SU-DHL-6 (cell line): ENCODE data around the gene PIK3CA.

ENCODE experiments used
- H2AFZ ChIP-seq: fragments of 200-600 bp; sonication (generic); 2 replicates; pipeline ENCODE4 v1.6.1; 2014; ENCODE audit warnings: low read depth, mild to moderate bottlenecking, moderate library complexity, mixed read lengths, antibody characterized with exemption, low read length; ENCODE audit not compliant: severe bottlenecking
- H3F3A ChIP-seq: fragments of 200-600 bp; shearing (Covaris generic); 2 replicates; pipeline ENCODE4 v1.6.0; 2016; ENCODE audit warnings: antibody characterized with exemption, mild to moderate bottlenecking; ENCODE audit not compliant: insufficient read depth
- H3K27ac ChIP-seq: fragments of 200-600 bp; sonication (generic); 2 replicates; pipeline ENCODE4 v1.5.1; 2016; ENCODE audit warnings: low read depth, mild to moderate bottlenecking, low read length, moderate library complexity, mixed read lengths
- H3K27me3 ChIP-seq: fragments of 200-600 bp; sonication (generic), shearing (Covaris generic); 2 replicates; pipeline ENCODE4 v1.6.0; 2014; ENCODE audit warnings: mild to moderate bottlenecking, low read length
- H3K36me3 ChIP-seq: fragments of 200-600 bp; sonication (generic); 2 replicates; pipeline ENCODE4 v1.6.1; 2014; ENCODE audit warnings: mild to moderate bottlenecking, low read length, mixed read lengths
- H3K4me2 ChIP-seq: fragments of 300-600, 200-600 bp; shearing (Covaris generic), sonication (generic); 2 replicates; pipeline ENCODE4 v1.6.0; 2014; ENCODE audit warnings: low read length, low read depth, mild to moderate bottlenecking; ENCODE audit not compliant: poor library complexity, severe bottlenecking
- H3K4me3 ChIP-seq: fragments of 200-600 bp; sonication (generic); 2 replicates; pipeline ENCODE4 v1.5.1; 2014; ENCODE audit warnings: antibody characterized with exemption, low read length, mild to moderate bottlenecking, mixed read lengths; ENCODE audit not compliant: insufficient read depth, poor library complexity, severe bottlenecking
- H3K79me2 ChIP-seq: fragments of 200-600 bp; sonication (generic); 2 replicates; pipeline ENCODE4 v1.6.1; 2014; ENCODE audit warnings: mild to moderate bottlenecking, low read length, moderate library complexity; ENCODE audit not compliant: insufficient read depth
- H3K9ac ChIP-seq: fragments of 200-600 bp; sonication (generic); 2 replicates; pipeline ENCODE4 v1.7.0; 2014; ENCODE audit warnings: mild to moderate bottlenecking, low read length
- H3K9me2 ChIP-seq: fragments of 200-600 bp; sonication (generic); replicated peaks from 2 replicates; pipeline ENCODE4 v1.6.1; 2014; ENCODE audit warnings: low read length; ENCODE audit not compliant: insufficient read depth
- H3K9me3 ChIP-seq: fragments of 200-600 bp; sonication (generic); 2 replicates; pipeline ENCODE4 v1.6.1; 2014; ENCODE audit warnings: low read length, mixed read lengths; ENCODE audit not compliant: insufficient read depth
- H4K20me1 ChIP-seq: fragments of 200-600 bp; sonication (generic); 2 replicates; pipeline ENCODE4 v1.6.1; 2014; ENCODE audit warnings: low read depth, mild to moderate bottlenecking, antibody characterized with exemption, low read length, moderate library complexity, mixed read lengths
- EZH2phosphoT487 ChIP-seq: fragments of 200-600 bp; sonication (generic), shearing (Covaris generic); conservative IDR thresholded peaks from 2 replicates; pipeline ENCODE4 v1.6.1; 2018; ENCODE audit warnings: mild to moderate bottlenecking, antibody characterized with exemption, low read length, moderate library complexity, mixed read lengths
- TF ChIP-seq, protein P1 (sequence below): fragments of 200-600 bp; sonication (generic); IDR thresholded peaks from one replicate; pipeline ENCODE4 v1.5.1; 2017; ENCODE audit warnings: antibody characterized with exemption, mild to moderate bottlenecking, low read length, moderate library complexity; ENCODE audit not compliant: insufficient read depth, poor library complexity, severe bottlenecking

PIK3CA gene

DNA sequence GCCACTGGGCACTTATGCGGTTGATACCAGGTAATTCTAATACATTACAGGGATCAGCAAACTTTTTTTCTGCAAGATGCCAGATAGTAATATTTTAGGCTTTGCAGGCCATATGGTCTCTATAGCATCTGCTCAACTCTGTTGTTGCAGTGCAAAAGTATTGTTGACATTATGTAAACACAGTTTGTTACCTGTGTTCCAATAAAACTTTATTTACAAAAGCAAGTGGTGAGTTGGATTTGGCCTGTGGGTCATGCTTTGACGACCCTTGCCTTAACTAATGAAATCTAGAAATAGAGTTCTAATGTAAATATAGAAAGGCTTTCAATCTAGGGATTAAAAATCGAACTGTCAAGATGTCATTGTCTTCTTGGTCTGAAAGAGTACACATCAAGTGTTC is 44.4 kb downstream of the PIK3CA start:
- H3K27me3 ChIP-seq = no peaks in the 10 kb centered on the region
- no peaks in the 10 kb centered on the region for H3F3A ChIP-seq
- no peaks in the 10 kb centered on the region for H3K36me3 ChIP-seq
- no peaks in the 10 kb centered on the region for H3K9me2 ChIP-seq
- peaks cover 3% of the 10 kb centered on the region; the same call in 1 of the 2 replicates for H4K20me1 ChIP-seq
- H3K79me2 ChIP-seq = no peaks in the 10 kb centered on the region
- no peak overlapping the region for H3K9ac ChIP-seq
- no peaks in the 10 kb centered on the region for H3K9me3 ChIP-seq
- no peak overlapping the region for H3K4me2 ChIP-seq
- TF ChIP-seq, protein P1, sequence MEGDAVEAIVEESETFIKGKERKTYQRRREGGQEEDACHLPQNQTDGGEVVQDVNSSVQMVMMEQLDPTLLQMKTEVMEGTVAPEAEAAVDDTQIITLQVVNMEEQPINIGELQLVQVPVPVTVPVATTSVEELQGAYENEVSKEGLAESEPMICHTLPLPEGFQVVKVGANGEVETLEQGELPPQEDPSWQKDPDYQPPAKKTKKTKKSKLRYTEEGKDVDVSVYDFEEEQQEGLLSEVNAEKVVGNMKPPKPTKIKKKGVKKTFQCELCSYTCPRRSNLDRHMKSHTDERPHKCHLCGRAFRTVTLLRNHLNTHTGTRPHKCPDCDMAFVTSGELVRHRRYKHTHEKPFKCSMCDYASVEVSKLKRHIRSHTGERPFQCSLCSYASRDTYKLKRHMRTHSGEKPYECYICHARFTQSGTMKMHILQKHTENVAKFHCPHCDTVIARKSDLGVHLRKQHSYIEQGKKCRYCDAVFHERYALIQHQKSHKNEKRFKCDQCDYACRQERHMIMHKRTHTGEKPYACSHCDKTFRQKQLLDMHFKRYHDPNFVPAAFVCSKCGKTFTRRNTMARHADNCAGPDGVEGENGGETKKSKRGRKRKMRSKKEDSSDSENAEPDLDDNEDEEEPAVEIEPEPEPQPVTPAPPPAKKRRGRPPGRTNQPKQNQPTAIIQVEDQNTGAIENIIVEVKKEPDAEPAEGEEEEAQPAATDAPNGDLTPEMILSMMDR = no peak
- TF ChIP-seq EZH2phosphoT487 = no peak
- no peak overlapping the region for H2AFZ ChIP-seq
- no peak overlapping the region for H3K4me3 ChIP-seq
- no peak overlapping the region for H3K27ac ChIP-seq

DNA sequence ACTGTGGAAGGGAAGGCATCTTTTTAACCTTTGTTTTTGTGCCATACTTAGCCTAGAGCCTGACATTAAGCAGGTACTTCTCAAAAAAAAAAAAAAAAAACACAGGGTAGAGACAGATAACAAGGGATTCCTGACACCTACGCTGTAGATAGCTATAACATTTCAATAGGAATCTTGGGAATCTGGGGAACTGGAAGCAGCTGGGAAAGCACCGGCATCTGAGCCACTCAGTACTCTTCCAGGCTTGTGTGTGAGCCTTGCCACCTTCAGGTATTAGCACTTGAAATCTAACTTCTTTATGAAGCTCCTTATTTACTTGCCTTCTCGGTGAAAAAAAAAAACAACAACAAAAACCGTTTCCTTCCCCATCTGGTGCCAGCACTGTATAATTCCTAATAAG is 46.8 kb downstream of the PIK3CA start:
- Histone ChIP-seq H2AFZ (no peak overlapping the region), H3K4me2 (no peak overlapping the region), H3K36me3 (peaks cover 3% of the 10 kb centered on the region; the same call in 1 of the 2 replicates), H3K9ac (no peak overlapping the region), H3K27ac (no peak overlapping the region), H3K79me2 (no peaks in the 10 kb centered on the region), H3K9me3 (no peaks in the 10 kb centered on the region), H4K20me1 (0 out of 2 replicates have a peak, but pooled peaks cover 3% of the 10 kb centered on the region), H3K27me3 (no peaks in the 10 kb centered on the region), H3K4me3 (no peak overlapping the region), H3F3A (no peaks in the 10 kb centered on the region), H3K9me2 (no peaks in the 10 kb centered on the region)
- TF ChIP-seq, protein P1 = no peak
- TF ChIP-seq EZH2phosphoT487 = no peak

DNA sequence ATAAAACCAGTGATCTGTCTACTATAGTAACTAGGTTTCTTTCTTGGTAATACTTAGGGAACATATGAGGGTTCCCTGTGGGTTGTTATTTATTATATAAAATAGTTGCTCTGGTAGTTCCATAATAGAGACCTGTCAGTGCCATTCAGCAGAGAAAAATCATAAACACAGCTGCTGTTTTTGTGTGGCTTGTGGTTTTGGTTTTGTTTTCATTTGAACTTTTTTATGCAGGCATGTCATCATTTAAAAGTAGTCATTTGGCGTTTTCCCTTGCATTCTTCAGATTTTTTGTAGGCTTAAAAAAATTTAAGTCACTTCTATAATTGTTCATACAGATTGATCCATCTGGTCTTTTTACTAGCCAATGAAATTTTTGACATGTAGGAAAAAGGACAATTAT is 47.9 kb downstream of the PIK3CA start:
- no peaks in the 10 kb centered on the region for H3K79me2 ChIP-seq
- H3K9me3 ChIP-seq = no peaks in the 10 kb centered on the region
- H4K20me1 ChIP-seq = no peaks in the 10 kb centered on the region
- peaks cover 3% of the 10 kb centered on the region; the same call in 1 of the 2 replicates for H3K36me3 ChIP-seq
- H3K27me3 ChIP-seq = no peaks in the 10 kb centered on the region
- H3K4me3 ChIP-seq = no peak overlapping the region
- no peak overlapping the region for H3K27ac ChIP-seq
- H2AFZ ChIP-seq = no peak overlapping the region
- H3K9ac ChIP-seq = no peak overlapping the region
- no peaks in the 10 kb centered on the region for H3K9me2 ChIP-seq
- TF ChIP-seq, protein P1 = no peak
- TF ChIP-seq EZH2phosphoT487 = no peak
- H3K4me2 ChIP-seq = peak overlapping the region; percentile 35
- H3F3A ChIP-seq = no peaks in the 10 kb centered on the region

DNA sequence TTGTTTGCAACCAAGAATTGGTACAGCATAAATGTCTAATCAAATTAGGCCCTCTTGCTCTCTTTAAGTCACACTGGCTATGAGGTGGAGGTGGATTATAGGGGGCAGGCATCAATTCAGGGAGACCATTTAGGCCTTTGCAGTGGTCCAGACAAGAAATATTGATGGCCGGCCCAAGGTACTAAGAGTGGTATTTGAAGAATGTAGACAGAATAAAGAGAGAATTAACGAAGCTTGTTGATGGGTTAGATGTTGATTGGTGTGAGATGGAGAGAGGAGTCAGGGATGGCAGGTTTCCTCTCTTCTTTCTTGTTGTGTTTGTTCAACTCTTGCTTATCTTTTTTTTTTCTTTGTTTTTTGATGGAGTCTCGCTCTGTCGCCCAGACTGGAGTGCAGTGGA is 48.5 kb downstream of the PIK3CA start:
- no peaks in the 10 kb centered on the region for H3K9me3 ChIP-seq
- no peak overlapping the region for H3K4me3 ChIP-seq
- H2AFZ ChIP-seq = no peak overlapping the region
- H3K79me2 ChIP-seq = no peaks in the 10 kb centered on the region
- peaks cover 3% of the 10 kb centered on the region; the same call in 1 of the 2 replicates for H3K36me3 ChIP-seq
- no peak overlapping the region for H3K9ac ChIP-seq
- H3K27me3 ChIP-seq = no peaks in the 10 kb centered on the region
- no peaks in the 10 kb centered on the region for H4K20me1 ChIP-seq
- H3K4me2 ChIP-seq = peak overlapping the region; percentile 35
- no peak for TF ChIP-seq EZH2phosphoT487
- TF ChIP-seq, protein P1 = no peak
- no peak overlapping the region for H3K27ac ChIP-seq
- H3K9me2 ChIP-seq = no peaks in the 10 kb centered on the region
- H3F3A ChIP-seq = no peaks in the 10 kb centered on the region
